HCT116 (cell line): Measurements from ENCODE around the gene C2orf92.

Experiments
- ELF1 ChIP-seq: IDR thresholded peaks from 2 replicates; pipeline ENCODE4 v1.6.1; 2012; ENCODE audit warnings: low read depth, borderline replicate concordance
- EZH2 ChIP-seq: fragments of 200-600 bp; sonication (generic); IDR thresholded peaks from 2 replicates; pipeline ENCODE4 v1.6.1; 2017; ENCODE audit warnings: antibody characterized with exemption, mixed run types
- TF ChIP-seq, protein P1 (sequence below), 3 experiments: fragments of 200-600 bp in 1 of 3; sonication (generic) in 1 of 3; IDR thresholded peaks in 2 of 3; conservative IDR thresholded peaks in 1 of 3; 2 replicates each; pipeline ENCODE4 v1.5.1; 2012 to 2017; ENCODE audit warnings: low read depth in 2 of 3, low read length in 2 of 3, antibody characterized with exemption in 1 of 3, borderline replicate concordance in 1 of 3, control low read depth in 1 of 3, mild to moderate bottlenecking in 1 of 3, mixed read lengths in 1 of 3, mixed run types in 1 of 3, moderate library complexity in 1 of 3; ENCODE audit not compliant: insufficient read depth in 1 of 3

DNA sequence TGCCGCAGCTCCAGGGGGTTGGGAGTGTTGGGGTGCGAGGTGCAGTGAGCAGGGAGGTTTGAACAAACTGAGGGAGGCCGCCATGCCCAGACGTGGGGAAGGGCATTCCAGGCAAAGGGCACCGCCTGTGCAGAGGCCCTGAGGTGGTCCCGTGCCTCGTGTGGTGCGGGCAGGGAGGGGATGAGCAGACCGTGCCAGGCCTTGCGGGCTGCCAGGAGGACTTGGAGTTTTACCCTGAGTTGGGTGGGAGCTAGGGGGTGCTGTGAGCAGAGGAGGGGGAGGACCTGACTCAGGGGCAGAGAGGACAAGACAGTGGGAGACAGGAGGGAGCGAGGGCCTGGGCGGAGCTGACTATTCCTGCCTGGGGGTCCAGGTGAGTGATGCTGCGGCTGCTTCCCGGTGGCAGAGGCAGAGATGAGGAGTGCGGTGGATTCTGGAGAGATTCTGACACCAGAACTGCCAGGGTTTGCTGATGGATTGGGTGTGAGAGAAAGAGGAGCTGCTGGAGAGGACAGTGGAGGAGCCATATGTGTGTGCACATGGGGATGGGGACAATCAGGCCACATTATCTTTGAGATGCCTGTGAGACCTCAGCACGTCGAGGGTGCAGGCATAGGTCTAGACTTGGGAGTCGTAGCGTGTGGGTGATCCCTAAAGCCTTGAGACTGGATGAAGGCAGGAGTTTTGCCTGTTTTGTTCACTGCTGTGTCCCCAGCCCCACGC is 67.3 kb downstream of the C2orf92 start:
- TF ChIP-seq, protein P1, sequence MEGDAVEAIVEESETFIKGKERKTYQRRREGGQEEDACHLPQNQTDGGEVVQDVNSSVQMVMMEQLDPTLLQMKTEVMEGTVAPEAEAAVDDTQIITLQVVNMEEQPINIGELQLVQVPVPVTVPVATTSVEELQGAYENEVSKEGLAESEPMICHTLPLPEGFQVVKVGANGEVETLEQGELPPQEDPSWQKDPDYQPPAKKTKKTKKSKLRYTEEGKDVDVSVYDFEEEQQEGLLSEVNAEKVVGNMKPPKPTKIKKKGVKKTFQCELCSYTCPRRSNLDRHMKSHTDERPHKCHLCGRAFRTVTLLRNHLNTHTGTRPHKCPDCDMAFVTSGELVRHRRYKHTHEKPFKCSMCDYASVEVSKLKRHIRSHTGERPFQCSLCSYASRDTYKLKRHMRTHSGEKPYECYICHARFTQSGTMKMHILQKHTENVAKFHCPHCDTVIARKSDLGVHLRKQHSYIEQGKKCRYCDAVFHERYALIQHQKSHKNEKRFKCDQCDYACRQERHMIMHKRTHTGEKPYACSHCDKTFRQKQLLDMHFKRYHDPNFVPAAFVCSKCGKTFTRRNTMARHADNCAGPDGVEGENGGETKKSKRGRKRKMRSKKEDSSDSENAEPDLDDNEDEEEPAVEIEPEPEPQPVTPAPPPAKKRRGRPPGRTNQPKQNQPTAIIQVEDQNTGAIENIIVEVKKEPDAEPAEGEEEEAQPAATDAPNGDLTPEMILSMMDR (IDR thresholded peaks at IDR 0.05 in 2 of 3, conservative IDR thresholded peaks at IDR 0.05 in 1 of 3; ENCODE audit: borderline replicate concordance in 1 of 3, insufficient read depth in 1 of 3, low read depth in 2 of 3, low read length in 2 of 3), result no peak
- TF ChIP-seq ELF1 (no peak), EZH2 (no peak)
